AG09309 (cell line): Measurements from ENCODE around the gene PVR.
"Not testable (repeated sequence)": the region's sequence is repeated elsewhere in the genome, so short reads cannot be mapped to it uniquely, and the experiment has no call there.

Experiments
- DNase-seq: peaks from one replicate; pipeline ENCODE4 v3.0.0-alpha.2; 2010; ENCODE audit warnings: low read depth
- H3K4me3 ChIP-seq: 2 replicates; pipeline ENCODE4 v1.5.1; 2011; ENCODE audit warnings: mild to moderate bottlenecking, low read depth, low read length, moderate library complexity; ENCODE audit not compliant: control insufficient read depth
- CTCF ChIP-seq: IDR thresholded peaks from 2 replicates; pipeline ENCODE4 v1.5.1; 2011; ENCODE audit warnings: mild to moderate bottlenecking, low read depth, low read length, inconsistent platforms; ENCODE audit not compliant: insufficient read depth, control insufficient read depth; ENCODE audit errors: missing control alignments

The PVR gene

GRCh38 chr19:44681992-44682790, 38.5 kb downstream of the PVR start:
- no peak for DNase-seq
- TF ChIP-seq CTCF, result no peak
- H3K4me3 ChIP-seq, result no peak overlapping the region

GRCh38 chr19:44682807-44683206, 39.1 kb downstream of the PVR start:
- no peak overlapping the region for H3K4me3 ChIP-seq
- DNase-seq, result no peak
- TF ChIP-seq CTCF, result no peak

- DNase-seq, result no peak
- TF ChIP-seq CTCF, result no peak
Measured at GRCh38 chr19:44683434-44684210, 39.9 kb downstream of the PVR start.

GRCh38 chr19:44684396-44684795, 40.7 kb downstream of the PVR start:
- H3K4me3 ChIP-seq, DNase-seq: not testable (repeated sequence)

More at GRCh38 chr19:44683434-44684210, 39.9 kb downstream of the PVR start:
- no peak overlapping the region for H3K4me3 ChIP-seq

- H3K4me3 ChIP-seq, result no peak overlapping the region
- DNase-seq, result peak; percentile 79
- no peak for TF ChIP-seq CTCF
Measured at GRCh38 chr19:44684892-44685863, 41.5 kb downstream of the PVR start.

- TF ChIP-seq CTCF, result no peak
- H3K4me3 ChIP-seq, result no peak overlapping the region
- peak; percentile 7 for DNase-seq
Measured at GRCh38 chr19:44685877-44686276, 42.2 kb downstream of the PVR start.

GRCh38 chr19:44686896-44687295, 43.2 kb downstream of the PVR start:
- H3K4me3 ChIP-seq, result no peak overlapping the region
- no peak for TF ChIP-seq CTCF
- no peak for DNase-seq
